SU-DHL-6 (cell line): Measurements from ENCODE around the gene LYZL2.
"Not testable (repeated sequence)": the region's sequence is repeated elsewhere in the genome, so short reads cannot be mapped to it uniquely, and the experiment has no call there.

Experiments used
- H2AFZ ChIP-seq: fragments of 200-600 bp; sonication (generic); 2 replicates; pipeline ENCODE4 v1.6.1; 2014; ENCODE audit warnings: low read depth, mild to moderate bottlenecking, moderate library complexity, mixed read lengths, antibody characterized with exemption, low read length; ENCODE audit not compliant: severe bottlenecking
- H3F3A ChIP-seq: fragments of 200-600 bp; shearing (Covaris generic); 2 replicates; pipeline ENCODE4 v1.6.0; 2016; ENCODE audit warnings: antibody characterized with exemption, mild to moderate bottlenecking; ENCODE audit not compliant: insufficient read depth
- H3K27ac ChIP-seq: fragments of 200-600 bp; sonication (generic); 2 replicates; pipeline ENCODE4 v1.5.1; 2016; ENCODE audit warnings: low read depth, mild to moderate bottlenecking, low read length, moderate library complexity, mixed read lengths
- H3K27me3 ChIP-seq: fragments of 200-600 bp; sonication (generic), shearing (Covaris generic); 2 replicates; pipeline ENCODE4 v1.6.0; 2014; ENCODE audit warnings: mild to moderate bottlenecking, low read length
- H3K36me3 ChIP-seq: fragments of 200-600 bp; sonication (generic); 2 replicates; pipeline ENCODE4 v1.6.1; 2014; ENCODE audit warnings: mild to moderate bottlenecking, low read length, mixed read lengths
- H3K4me2 ChIP-seq: fragments of 300-600, 200-600 bp; shearing (Covaris generic), sonication (generic); 2 replicates; pipeline ENCODE4 v1.6.0; 2014; ENCODE audit warnings: low read length, low read depth, mild to moderate bottlenecking; ENCODE audit not compliant: poor library complexity, severe bottlenecking
- H3K4me3 ChIP-seq: fragments of 200-600 bp; sonication (generic); 2 replicates; pipeline ENCODE4 v1.5.1; 2014; ENCODE audit warnings: antibody characterized with exemption, low read length, mild to moderate bottlenecking, mixed read lengths; ENCODE audit not compliant: insufficient read depth, poor library complexity, severe bottlenecking
- H3K79me2 ChIP-seq: fragments of 200-600 bp; sonication (generic); 2 replicates; pipeline ENCODE4 v1.6.1; 2014; ENCODE audit warnings: mild to moderate bottlenecking, low read length, moderate library complexity; ENCODE audit not compliant: insufficient read depth
- H3K9ac ChIP-seq: fragments of 200-600 bp; sonication (generic); 2 replicates; pipeline ENCODE4 v1.7.0; 2014; ENCODE audit warnings: mild to moderate bottlenecking, low read length
- H3K9me2 ChIP-seq: fragments of 200-600 bp; sonication (generic); replicated peaks from 2 replicates; pipeline ENCODE4 v1.6.1; 2014; ENCODE audit warnings: low read length; ENCODE audit not compliant: insufficient read depth
- H3K9me3 ChIP-seq: fragments of 200-600 bp; sonication (generic); 2 replicates; pipeline ENCODE4 v1.6.1; 2014; ENCODE audit warnings: low read length, mixed read lengths; ENCODE audit not compliant: insufficient read depth
- H4K20me1 ChIP-seq: fragments of 200-600 bp; sonication (generic); 2 replicates; pipeline ENCODE4 v1.6.1; 2014; ENCODE audit warnings: low read depth, mild to moderate bottlenecking, antibody characterized with exemption, low read length, moderate library complexity, mixed read lengths
- EZH2phosphoT487 ChIP-seq: fragments of 200-600 bp; sonication (generic), shearing (Covaris generic); conservative IDR thresholded peaks from 2 replicates; pipeline ENCODE4 v1.6.1; 2018; ENCODE audit warnings: mild to moderate bottlenecking, antibody characterized with exemption, low read length, moderate library complexity, mixed read lengths
- TF ChIP-seq, protein P1 (sequence below): fragments of 200-600 bp; sonication (generic); IDR thresholded peaks from one replicate; pipeline ENCODE4 v1.5.1; 2017; ENCODE audit warnings: antibody characterized with exemption, mild to moderate bottlenecking, low read length, moderate library complexity; ENCODE audit not compliant: insufficient read depth, poor library complexity, severe bottlenecking

The LYZL2 gene

DNA sequence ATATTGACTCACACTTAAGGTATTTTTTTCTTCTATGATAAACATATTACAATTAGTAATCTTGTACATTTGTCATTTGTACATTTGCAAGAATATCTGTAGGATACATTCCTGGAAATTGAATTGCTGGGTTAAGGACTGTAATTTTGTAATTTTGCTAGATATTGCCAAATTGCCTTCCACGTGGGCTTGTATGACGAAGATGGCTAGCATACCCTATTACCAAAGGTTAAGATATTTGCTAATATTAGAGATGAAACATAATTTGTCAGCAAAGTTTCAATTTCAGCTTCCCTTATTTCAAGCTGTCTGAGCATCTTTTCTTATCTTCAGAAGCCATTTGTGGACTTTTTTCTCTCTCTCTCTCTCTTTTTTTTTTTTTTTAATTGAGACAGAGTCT is 1.0 kb upstream of the LYZL2 start:
- Histone ChIP-seq H3K9me3 (no peaks in the 10 kb centered on the region), H3K9me2 (no peaks in the 10 kb centered on the region), H3K9ac (no peak overlapping the region), H2AFZ (no peak overlapping the region), H3K4me3 (no peak overlapping the region), H3F3A (no peaks in the 10 kb centered on the region), H4K20me1 (no peaks in the 10 kb centered on the region), H3K27me3 (no peaks in the 10 kb centered on the region), H3K27ac (no peak overlapping the region), H3K36me3 (no peaks in the 10 kb centered on the region), H3K4me2 (no peak overlapping the region), H3K79me2 (no peaks in the 10 kb centered on the region)
- no peak for TF ChIP-seq EZH2phosphoT487
- TF ChIP-seq, protein P1, sequence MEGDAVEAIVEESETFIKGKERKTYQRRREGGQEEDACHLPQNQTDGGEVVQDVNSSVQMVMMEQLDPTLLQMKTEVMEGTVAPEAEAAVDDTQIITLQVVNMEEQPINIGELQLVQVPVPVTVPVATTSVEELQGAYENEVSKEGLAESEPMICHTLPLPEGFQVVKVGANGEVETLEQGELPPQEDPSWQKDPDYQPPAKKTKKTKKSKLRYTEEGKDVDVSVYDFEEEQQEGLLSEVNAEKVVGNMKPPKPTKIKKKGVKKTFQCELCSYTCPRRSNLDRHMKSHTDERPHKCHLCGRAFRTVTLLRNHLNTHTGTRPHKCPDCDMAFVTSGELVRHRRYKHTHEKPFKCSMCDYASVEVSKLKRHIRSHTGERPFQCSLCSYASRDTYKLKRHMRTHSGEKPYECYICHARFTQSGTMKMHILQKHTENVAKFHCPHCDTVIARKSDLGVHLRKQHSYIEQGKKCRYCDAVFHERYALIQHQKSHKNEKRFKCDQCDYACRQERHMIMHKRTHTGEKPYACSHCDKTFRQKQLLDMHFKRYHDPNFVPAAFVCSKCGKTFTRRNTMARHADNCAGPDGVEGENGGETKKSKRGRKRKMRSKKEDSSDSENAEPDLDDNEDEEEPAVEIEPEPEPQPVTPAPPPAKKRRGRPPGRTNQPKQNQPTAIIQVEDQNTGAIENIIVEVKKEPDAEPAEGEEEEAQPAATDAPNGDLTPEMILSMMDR, result no peak

DNA sequence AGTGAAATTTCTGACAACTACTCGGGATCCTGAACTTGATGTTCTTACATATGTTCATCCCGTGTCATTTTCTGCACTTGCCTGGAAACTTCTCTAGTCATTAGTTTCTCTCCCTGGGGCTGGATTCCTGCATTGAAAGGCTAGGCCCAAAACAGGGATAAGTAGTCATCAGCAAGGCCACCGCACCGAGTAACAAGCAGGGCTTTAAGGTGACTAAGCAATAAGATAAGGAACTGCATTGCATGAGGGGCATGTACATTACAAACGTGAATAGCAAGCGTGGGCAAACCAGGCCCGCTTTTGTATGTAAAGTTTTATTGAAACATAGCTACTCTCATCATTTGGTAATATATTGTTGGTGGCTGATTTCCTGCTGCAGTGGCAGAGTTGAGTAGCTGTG is 977 bp downstream of the LYZL2 start:
- H3K27ac ChIP-seq, H3K9me2 ChIP-seq, H3K9ac ChIP-seq, H3K27me3 ChIP-seq, H3K79me2 ChIP-seq, H3K9me3 ChIP-seq, H2AFZ ChIP-seq, H3K4me2 ChIP-seq, H3K4me3 ChIP-seq, H4K20me1 ChIP-seq, H3K36me3 ChIP-seq, H3F3A ChIP-seq: not testable (repeated sequence)

DNA sequence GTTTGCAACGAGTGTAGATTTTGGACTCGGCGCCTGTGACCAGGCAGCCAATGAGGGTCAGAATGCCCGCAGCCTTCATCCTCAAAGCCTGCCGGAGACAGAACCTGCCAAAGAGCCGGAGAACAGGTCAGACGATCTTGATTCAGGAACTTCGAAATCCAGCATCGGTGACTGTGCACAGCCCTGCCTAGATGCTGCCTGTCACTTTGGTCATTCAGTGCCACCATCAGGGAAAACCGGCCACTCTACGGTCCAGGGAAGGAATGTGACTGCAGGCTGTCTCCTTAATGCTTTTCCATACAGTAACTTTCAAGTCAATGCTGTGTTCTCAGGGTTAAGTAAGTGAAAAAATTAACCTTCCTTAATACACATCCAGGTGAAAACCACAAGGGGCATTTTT is 2.7 kb downstream of the LYZL2 start:
- not testable (repeated sequence) for H3K9me2 ChIP-seq, H3K79me2 ChIP-seq, H4K20me1 ChIP-seq, H3K27me3 ChIP-seq, H2AFZ ChIP-seq, H3K27ac ChIP-seq, H3K9ac ChIP-seq, H3K36me3 ChIP-seq, H3K4me3 ChIP-seq, H3K9me3 ChIP-seq, H3F3A ChIP-seq, H3K4me2 ChIP-seq

DNA sequence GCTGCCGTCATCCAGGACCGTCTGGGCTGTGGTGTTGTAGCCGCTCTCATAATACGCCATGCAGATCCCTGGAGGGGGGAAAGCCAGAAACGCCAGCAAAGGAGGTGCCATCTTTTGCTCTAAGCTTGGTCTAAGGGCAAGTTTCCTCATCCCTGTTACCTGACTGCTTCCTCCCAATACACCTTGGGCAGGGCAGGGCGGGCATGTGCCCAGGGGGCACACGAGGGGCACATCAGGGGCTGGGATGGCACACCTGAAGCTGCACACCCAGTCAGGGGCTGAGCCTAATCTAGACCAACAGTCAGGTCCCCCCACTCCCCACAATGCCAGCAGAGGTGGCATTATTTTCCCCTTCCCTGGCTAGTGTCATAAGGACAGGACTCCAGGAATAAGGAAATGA is 3.4 kb downstream of the LYZL2 start:
- H3K4me3 ChIP-seq, H3K9ac ChIP-seq, H2AFZ ChIP-seq, H3F3A ChIP-seq, H3K27ac ChIP-seq, H4K20me1 ChIP-seq, H3K9me2 ChIP-seq, H3K27me3 ChIP-seq, H3K36me3 ChIP-seq, H3K4me2 ChIP-seq, H3K9me3 ChIP-seq, H3K79me2 ChIP-seq: not testable (repeated sequence)

DNA sequence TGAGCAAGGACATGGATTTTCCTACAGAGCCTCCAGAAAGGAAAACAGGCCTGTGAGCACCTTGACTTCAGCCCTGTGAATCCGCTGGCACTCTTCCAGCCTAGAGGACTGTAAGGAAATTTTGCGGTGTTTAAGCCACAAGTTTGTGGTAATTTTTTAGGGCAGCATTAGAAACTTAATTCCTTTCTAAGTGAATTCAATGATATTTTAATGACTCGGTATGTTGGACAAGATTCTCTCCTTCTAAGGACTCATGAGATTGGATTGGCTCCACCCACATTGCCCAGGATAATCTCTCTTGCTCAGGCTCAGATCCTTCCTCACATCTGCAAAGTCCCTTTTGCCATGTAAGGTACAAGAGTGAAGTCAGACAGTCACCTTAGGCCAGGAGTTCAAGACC is 4.5 kb downstream of the LYZL2 start:
- Histone ChIP-seq H2AFZ (no peak overlapping the region), H3K27me3 (no peaks in the 10 kb centered on the region), H4K20me1 (no peaks in the 10 kb centered on the region), H3K9me3 (no peaks in the 10 kb centered on the region), H3K36me3 (no peaks in the 10 kb centered on the region), H3K4me2 (no peak overlapping the region), H3K27ac (no peak overlapping the region), H3K79me2 (no peaks in the 10 kb centered on the region), H3K9me2 (no peaks in the 10 kb centered on the region), H3K9ac (no peak overlapping the region), H3K4me3 (no peak overlapping the region), H3F3A (no peaks in the 10 kb centered on the region)
- no peak for TF ChIP-seq EZH2phosphoT487
- TF ChIP-seq, protein P1, result no peak
